HG02970 (cell line): ENCODE results near the gene SLC16A2.
"Not testable (repeated sequence)": the region's sequence is repeated elsewhere in the genome, so short reads cannot be mapped to it uniquely, and the experiment has no call there.

Source experiments
- ATAC-seq: cut with Tn5 transposase; IDR thresholded peaks from one replicate; pipeline ENCODE4 v1.9.1; 2021; ENCODE audit warnings: mild to moderate bottlenecking, moderate library complexity, moderate number of reproducible peaks; ENCODE audit not compliant: unreplicated experiment, low FRiP score

The SLC16A2 gene

GRCh38 chrX:74438764-74439163 lies 17.5 kb downstream of the SLC16A2 start:
- ATAC-seq, result no peak

- ATAC-seq, result no peak
These were observed 23.8 kb downstream of the SLC16A2 start for GRCh38 chrX:74445099-74445498.

GRCh38 chrX:74446876-74447275 lies 25.6 kb downstream of the SLC16A2 start:
- no peak for ATAC-seq

- no peak for ATAC-seq
These were observed 27.4 kb downstream of the SLC16A2 start for GRCh38 chrX:74448669-74449068.

- ATAC-seq, result no peak
These were observed 28.1 kb downstream of the SLC16A2 start for GRCh38 chrX:74449322-74449936.

- ATAC-seq, result no peak
These were observed 28.6 kb downstream of the SLC16A2 start for GRCh38 chrX:74449937-74450330.

- no peak for ATAC-seq
These were observed 29.6 kb downstream of the SLC16A2 start for GRCh38 chrX:74450803-74451449.

GRCh38 chrX:74451450-74452198 lies 30.3 kb downstream of the SLC16A2 start:
- no peak for ATAC-seq

- ATAC-seq, result no peak
These were observed 30.8 kb downstream of the SLC16A2 start for GRCh38 chrX:74452199-74452481.

- no peak for ATAC-seq
These were observed 31.9 kb downstream of the SLC16A2 start for GRCh38 chrX:74453178-74453577.

GRCh38 chrX:74454233-74454632 lies 32.9 kb downstream of the SLC16A2 start:
- not testable (repeated sequence) for ATAC-seq

- no peak for ATAC-seq
These were observed 37.4 kb downstream of the SLC16A2 start for GRCh38 chrX:74458736-74459135.

- no peak for ATAC-seq
These were observed 40.1 kb downstream of the SLC16A2 start for GRCh38 chrX:74461384-74461783.

- ATAC-seq, result no peak
These were observed 43.4 kb downstream of the SLC16A2 start for GRCh38 chrX:74464722-74465121.

GRCh38 chrX:74465424-74465823 lies 44.1 kb downstream of the SLC16A2 start:
- no peak for ATAC-seq

- no peak for ATAC-seq
These were observed 46.4 kb downstream of the SLC16A2 start for GRCh38 chrX:74467656-74468055.

GRCh38 chrX:74473116-74473515 lies 51.8 kb downstream of the SLC16A2 start:
- not testable (repeated sequence) for ATAC-seq

- ATAC-seq, result no peak
These were observed 69.0 kb downstream of the SLC16A2 start for GRCh38 chrX:74490247-74490646.

- ATAC-seq, result no peak
These were observed 71.5 kb downstream of the SLC16A2 start for GRCh38 chrX:74492720-74493201.

GRCh38 chrX:74493806-74494205 lies 72.5 kb downstream of the SLC16A2 start:
- no peak for ATAC-seq

- no peak for ATAC-seq
These were observed 77.6 kb downstream of the SLC16A2 start for GRCh38 chrX:74498924-74499323.

GRCh38 chrX:74500067-74500466 lies 78.8 kb downstream of the SLC16A2 start:
- ATAC-seq, result no peak
